Lower lobe of right lung (tissue), 2 donors: ENCODE data around the gene JHY. TPM values are rescaled to one million over a fixed set of nuclear protein-coding genes. Genes with fewer than 3 reads are reported as not detected.

ENCODE experiments used
- ATAC-seq, 2 donors: fragments of 200-7000 bp; cut with Tn5 transposase; one replicate each; pipeline ENCODE4 v1.9.1; 2020 to 2022; ENCODE audit warnings: mild to moderate bottlenecking in 2 of 2, moderate library complexity in 2 of 2
- DNase-seq: peaks from one replicate; pipeline ENCODE4 v3.0.0-alpha.2; 2020
- H3K27ac ChIP-seq: fragments of 200-600 bp; one replicate; pipeline ENCODE4 v1.8.0; 2022
- H3K27me3 ChIP-seq: fragments of 200-600 bp; one replicate; pipeline ENCODE4 v1.8.0; 2022; ENCODE audit warnings: low read depth
- H3K36me3 ChIP-seq: fragments of 200-600 bp; one replicate; pipeline ENCODE4 v1.8.0; 2022; ENCODE audit warnings: mild to moderate bottlenecking
- H3K4me1 ChIP-seq: fragments of 200-600 bp; one replicate; pipeline ENCODE4 v1.8.0; 2022
- H3K4me3 ChIP-seq: fragments of 200-600 bp; one replicate; pipeline ENCODE4 v1.8.0; 2022; ENCODE audit warnings: mild to moderate bottlenecking
- H3K9me3 ChIP-seq: fragments of 200-600 bp; one replicate; pipeline ENCODE4 v1.8.0; 2022
- CTCF ChIP-seq: fragments of 200-600 bp; IDR thresholded peaks from one replicate; pipeline ENCODE4 v1.8.0; 2022; ENCODE audit warnings: antibody characterized with exemption, mild to moderate bottlenecking
- intact Hi-C: fragments of 100-400 bp; cut with DNase I; formaldehyde crosslinking; loops from one replicate; pipeline ENCODE4 v1.11.0; 2022
- total RNA-seq: library from RNA; stranded (reverse); fragmentation: NEBNext Ultra II Directional; extraction: Animal tissue kit (Norgen Biotek cat#: 25700); gene quantifications from one replicate; pipeline ENCODE4 v1.2.1, GENCODE V29; 2021
- donor health status: DM: no; HTN: yes; CAD: no; lungs with severe emphysema.

Gene JHY
- total RNA-seq, 1 donor from 2014 or later, result 10.4 TPM

GRCh38 chr11:122981388-122982264 lies 99.1 kb downstream of the JHY start, which contains the start of gene BSX:
TSS of gene BSX (minus strand) at chr11:122981834. CDS start at chr11:122981671, 163 bp downstream.
- H3K27me3 ChIP-seq, result peaks cover 99% of the 10 kb centered on the region
- peaks cover 29% of the 10 kb centered on the region for H3K4me1 ChIP-seq
- H3K9me3 ChIP-seq, result no peaks in the 10 kb centered on the region
- no peak for TF ChIP-seq CTCF
- H3K4me3 ChIP-seq, result no peak within 1 kb of the TSS
- DNase-seq, result peak; percentile 64
- H3K27ac ChIP-seq, result no peak within 1 kb of the TSS
- intact Hi-C loops, result no loop called here
- H3K36me3 ChIP-seq, result no peaks in the 10 kb centered on the region
- peak; percentile 79 to 81 for ATAC-seq

- no peak for DNase-seq
- intact Hi-C loops, result no loop called here
- H3K27me3 ChIP-seq, result peaks cover 83% of the 10 kb centered on the region
Measured at GRCh38 chr11:122983438-122984185, 101.1 kb downstream of the JHY start.

GRCh38 chr11:122984186-122985011 lies 101.8 kb downstream of the JHY start:
- peak; percentile 58 to 68 for ATAC-seq

More at GRCh38 chr11:122983438-122984185, 101.1 kb downstream of the JHY start:
- Histone ChIP-seq H3K36me3 (no peaks in the 10 kb centered on the region), H3K4me3 (peak overlapping the region; percentile 73), H3K27ac (no peak overlapping the region), H3K9me3 (no peaks in the 10 kb centered on the region), H3K4me1 (peaks cover 17% of the 10 kb centered on the region)
- peak in 1 of 2 donors; percentile 23 for ATAC-seq
- no peak for TF ChIP-seq CTCF

GRCh38 chr11:122995526-122995925 lies 113.0 kb downstream of the JHY start:
- intact Hi-C loops, result no loop called here
- Histone ChIP-seq H3K36me3 (no peaks in the 10 kb centered on the region), H3K4me3 (no peak overlapping the region), H3K27me3 (peaks cover 33% of the 10 kb centered on the region), H3K4me1 (no peaks in the 10 kb centered on the region), H3K9me3 (no peaks in the 10 kb centered on the region), H3K27ac (no peak overlapping the region)
- ATAC-seq, result no peak
- DNase-seq, result no peak
- TF ChIP-seq CTCF, result no peak

More at GRCh38 chr11:122984186-122985011, 101.8 kb downstream of the JHY start:
- peak overlapping the region; percentile 73 for H3K4me3 ChIP-seq
- no peak for TF ChIP-seq CTCF
- H3K27me3 ChIP-seq, result peaks cover 75% of the 10 kb centered on the region
- DNase-seq, result no peak
- no peaks in the 10 kb centered on the region for H3K9me3 ChIP-seq
- H3K27ac ChIP-seq, result no peak overlapping the region
- peaks cover 17% of the 10 kb centered on the region for H3K4me1 ChIP-seq
- H3K36me3 ChIP-seq, result no peaks in the 10 kb centered on the region
- intact Hi-C loops, result no loop called here
